SK-N-MC (cell line): ENCODE data around the gene MBNL2.

ENCODE experiments used
- EZH2 ChIP-seq: fragments of 200-600 bp; sonication (generic); IDR thresholded peaks from one replicate; pipeline ENCODE4 v1.6.1; 2017; ENCODE audit warnings: antibody characterized with exemption
- FOXP2 ChIP-seq: optimal IDR thresholded peaks from 2 replicates; pipeline ENCODE3; 2011; ENCODE audit warnings: mild to moderate bottlenecking, moderate library complexity; ENCODE audit not compliant: insufficient read depth; ENCODE audit errors: extremely low read length, control extremely low read depth
- POLR2AphosphoS5 ChIP-seq: IDR thresholded peaks from 2 replicates; pipeline ENCODE4 v1.6.1; 2012; ENCODE audit warnings: mild to moderate bottlenecking, low read depth, low read length, borderline replicate concordance

- TF ChIP-seq FOXP2 (no peak), POLR2AphosphoS5 (no peak), EZH2 (no peak)
Measured at GRCh38 chr13:97182111-97182890, 39.8 kb upstream of the MBNL2 start.
